K562 (cell line): ENCODE measurements around the gene CTSW. TPM values are rescaled to one million over a fixed set of nuclear protein-coding genes. Genes with fewer than 3 reads are reported as not detected.

Experiments used
- ATAC-seq: fragments of 200-7000 bp; cut with Tn5 transposase; 3 replicates; pipeline ENCODE4 v1.9.1; 2020; ENCODE audit warnings: moderate library complexity
- BruUV-seq: library from RNA; stranded (reverse); fragments of 400-500 nt; replicated peaks from 2 replicates; lab custom pipeline; 2021; lab: Mats Ljungman, UMichigan
- CTCF ChIA-PET: fragments of 300-600 bp; formaldehyde crosslinking; extraction: SDS; loops from one replicate; lab custom pipeline; 2021; ENCODE audit warnings: low intra/inter-chr PET ratio; lab: Yijun Ruan, JAX
- POLR2A ChIA-PET: fragments of 300-600, 350-650 bp; sonication (Branson Sonifier 250); formaldehyde crosslinking; extraction: SDS; loops from one replicate; lab custom pipeline; 2021; ENCODE audit warnings: antibody characterized with exemption, inconsistent platforms; lab: Yijun Ruan, JAX
- DNase-seq, 4 experiments: peaks; one replicate each; pipeline versions ENCODE4 v3.0.0 to v3.0.0-alpha.2; 2011 to 2018; ENCODE audit warnings: low spot score in 3 of 4, mixed read lengths in 3 of 4; ENCODE audit errors: extremely low read depth in 1 of 4
- FAIRE-seq: peaks from 2 replicates; lab custom pipeline; 2011; peaks lifted over from hg19 to GRCh38; lab: Jason Lieb, UNC
- H2AFZ ChIP-seq: 2 replicates; pipeline ENCODE4 v1.6.0; 2011; ENCODE audit warnings: low read depth, low read length, control low read depth, inconsistent platforms
- H3K27ac ChIP-seq: fragments of 200-600 bp; 3 replicates; pipeline ENCODE4 v1.8.0; 2011; ENCODE audit warnings: low read depth, mild to moderate bottlenecking, control low read depth, inconsistent platforms, low read length, moderate library complexity, mixed read lengths; ENCODE audit errors: extremely low read depth
- H3K27me3 ChIP-seq, 2 experiments: fragments of 300-600 bp in 1 of 2; 2 replicates in 1 of 2; 3 replicates in 1 of 2; pipeline versions ENCODE4 v1.6.0 to v1.8.0; 2011; ENCODE audit warnings: inconsistent platforms in 2 of 2, low read length in 2 of 2, mild to moderate bottlenecking in 1 of 2, mixed read lengths in 1 of 2, moderate library complexity in 1 of 2; ENCODE audit not compliant: control insufficient read depth in 2 of 2, insufficient read depth in 2 of 2
- H3K36me3 ChIP-seq: fragments of 300-600 bp; 3 replicates; pipeline ENCODE4 v1.8.0; 2011; ENCODE audit warnings: mild to moderate bottlenecking, low read length, inconsistent platforms; ENCODE audit not compliant: control insufficient read depth, insufficient read depth
- H3K4me1 ChIP-seq, 2 experiments: fragments of 200-600 bp in 1 of 2; replicated peaks in 1 of 2; 2 replicates in 1 of 2; 3 replicates in 1 of 2; pipeline versions ENCODE4 v1.5.1 to v1.8.0; 2011; ENCODE audit warnings: inconsistent platforms in 2 of 2, low read length in 2 of 2, mild to moderate bottlenecking in 1 of 2, mixed read lengths in 1 of 2, moderate library complexity in 1 of 2; ENCODE audit not compliant: control insufficient read depth in 2 of 2, insufficient read depth in 2 of 2
- H3K4me2 ChIP-seq: 2 replicates; pipeline ENCODE4 v1.6.1; 2011; ENCODE audit warnings: low read length, control low read depth, inconsistent platforms, mixed read lengths; ENCODE audit not compliant: insufficient read depth
- H3K4me3 ChIP-seq: fragments of 200-600 bp; sonication (generic), shearing (Covaris generic); 2 replicates; pipeline ENCODE4 v1.5.1; 2016; ENCODE audit warnings: control low read depth, inconsistent platforms
- H3K79me2 ChIP-seq: fragments of 200-600 bp; 3 replicates; pipeline ENCODE4 v1.8.0; 2011; ENCODE audit warnings: low read length, inconsistent platforms; ENCODE audit not compliant: control insufficient read depth, insufficient read depth
- H3K9ac ChIP-seq, 2 experiments: 2 replicates each; pipeline versions ENCODE4 v1.6.0 to v1.6.1; 2011; ENCODE audit warnings: low read depth in 2 of 2, low read length in 2 of 2, control low read depth in 1 of 2, inconsistent platforms in 1 of 2, mild to moderate bottlenecking in 1 of 2, mixed read lengths in 1 of 2; ENCODE audit not compliant: insufficient read depth in 1 of 2
- H3K9me1 ChIP-seq: one replicate; pipeline ENCODE4 v1.6.0; 2011; ENCODE audit warnings: inconsistent platforms, mild to moderate bottlenecking, low read length, moderate library complexity; ENCODE audit not compliant: control insufficient read depth, insufficient read depth
- H3K9me3 ChIP-seq: replicated peaks from 2 replicates; pipeline ENCODE4 v1.5.1; 2011; ENCODE audit warnings: low read depth, low read length, inconsistent platforms; ENCODE audit not compliant: control insufficient read depth, insufficient read depth
- H4K20me1 ChIP-seq: replicated peaks from 2 replicates; pipeline ENCODE4 v1.6.1; 2011; ENCODE audit warnings: low read length, inconsistent platforms, mixed read lengths; ENCODE audit not compliant: control insufficient read depth, insufficient read depth
- DIDO1 ChIP-seq: fragments of 450-650 bp; IDR thresholded peaks from 2 replicates; pipeline ENCODE4 v1.6.1; 2016; ENCODE audit warnings: low read depth, missing biosample characterization, missing genetic modification characterization
- EGR1 ChIP-seq: fragments of 450-650 bp; conservative IDR thresholded peaks from 2 replicates; pipeline ENCODE4 v1.6.1; 2017; ENCODE audit warnings: mild to moderate bottlenecking
- HEY1 ChIP-seq: fragments of 250-450 bp; sonication (Bioruptor Pico); IDR thresholded peaks from 2 replicates; pipeline ENCODE4 v1.5.0; 2020; ENCODE audit warnings: mild to moderate bottlenecking, moderate library complexity, borderline replicate concordance
- KLF6 ChIP-seq: fragments of 250-450 bp; sonication (Bioruptor Pico); IDR thresholded peaks from 2 replicates; pipeline ENCODE4 v1.4.0; 2020; ENCODE audit warnings: mild to moderate bottlenecking, moderate library complexity, borderline replicate concordance
- RBM25 ChIP-seq: fragments of 200-400 bp; formaldehyde crosslinking; IDR thresholded peaks from 2 replicates; pipeline ENCODE4 v1.6.1; 2018; ENCODE audit warnings: low read length, low read depth, moderate library complexity; ENCODE audit not compliant: severe bottlenecking
- STAG1 ChIP-seq: sonication (generic); formaldehyde crosslinking; IDR thresholded peaks from 2 replicates; pipeline ENCODE4 v1.5.0; 2020; ENCODE audit warnings: missing genetic modification reagents, borderline replicate concordance
- TOE1 ChIP-seq, 2 experiments: fragments of 450-650 bp in 1 of 2; sonication (generic) in 1 of 2; formaldehyde crosslinking in 1 of 2; IDR thresholded peaks; 2 replicates each; pipeline versions ENCODE4 v1.7.1 to v1.8.0; 2016 to 2022; ENCODE audit warnings: borderline replicate concordance in 2 of 2, mild to moderate bottlenecking in 2 of 2, antibody characterized with exemption in 1 of 2, inconsistent platforms in 1 of 2, low read depth in 1 of 2, missing genetic modification reagents in 1 of 2, moderate library complexity in 1 of 2
- ZFP1 ChIP-seq: fragments of 450-650 bp; formaldehyde crosslinking; IDR thresholded peaks from 2 replicates; pipeline ENCODE4 v1.4.0; 2020; ENCODE audit warnings: mild to moderate bottlenecking, mixed read lengths
- whole genome bisulfite sequencing: fragments of 100-300 bp; shearing (Covaris generic); methylation state at CpG from one replicate; pipeline ENCODE4 v1.1.6; 2016; ENCODE audit warnings: low coverage, mixed read lengths; ENCODE audit not compliant: insufficient coverage; ENCODE audit errors: missing lambda C conversion rate; 5-methylcytosine and 5-hydroxymethylcytosine counted together
- in situ Hi-C: fragments of 300-500 bp; cut with MboI; formaldehyde crosslinking; loops from 4 replicates; pipeline ENCODE4 v1.15.0; 2018; ENCODE audit warnings: inconsistent platforms, mixed read lengths
- intact Hi-C: fragments of 100-400 bp; cut with micrococcal nuclease; formaldehyde crosslinking; loops from 2 replicates; pipeline ENCODE4 v1.14.2; 2022
- polyA plus RNA-seq, 8 experiments: library from polyadenylated mRNA; depleted of rRNA in 4 of 8; stranded (reverse) in 5 of 8; unstranded in 3 of 8; fragments of >200 nt; fragmentation: Nextera tagmentation in 2 of 8; fragmentation: Illumina TruSeq in 1 of 8; extraction: Ambion mirVana in 2 of 8; extraction: Trizol in 1 of 8; gene quantifications; 2 replicates each; pipeline versions ENCODE4 v1.2.1 to v1.2.3, GENCODE V29; 2011 to 2014; ENCODE audit warnings: inconsistent platforms in 1 of 8, missing spikeins in 1 of 8
- total RNA-seq, 7 experiments: library from RNA; depleted of rRNA in 6 of 7; stranded (reverse); fragments of >200 nt in 6 of 7; fragmentation: Illumina TruSeq in 2 of 7; extraction: Trizol in 2 of 7; gene quantifications; 2 replicates each; pipeline versions ENCODE4 v1.2.1 to v1.2.3, GENCODE V29; 2011 to 2021; ENCODE audit warnings: low replicate concordance in 1 of 7
- TF ChIP-seq, protein P1 (sequence below), 2 experiments: fragments of 450-650 bp; formaldehyde crosslinking in 1 of 2; IDR thresholded peaks; 2 replicates each; pipeline versions ENCODE4 v1.4.0 to v1.6.1; 2014 to 2020; ENCODE audit warnings: mild to moderate bottlenecking in 2 of 2, borderline replicate concordance in 1 of 2, low read depth in 1 of 2

Gene CTSW
- total and polyA plus RNA-seq, 9 of the 15 experiments (the other 6 are each of a cell fraction or from before 2014, with no cell fraction given) = 0.04 TPM; not detected in 8

DNA sequence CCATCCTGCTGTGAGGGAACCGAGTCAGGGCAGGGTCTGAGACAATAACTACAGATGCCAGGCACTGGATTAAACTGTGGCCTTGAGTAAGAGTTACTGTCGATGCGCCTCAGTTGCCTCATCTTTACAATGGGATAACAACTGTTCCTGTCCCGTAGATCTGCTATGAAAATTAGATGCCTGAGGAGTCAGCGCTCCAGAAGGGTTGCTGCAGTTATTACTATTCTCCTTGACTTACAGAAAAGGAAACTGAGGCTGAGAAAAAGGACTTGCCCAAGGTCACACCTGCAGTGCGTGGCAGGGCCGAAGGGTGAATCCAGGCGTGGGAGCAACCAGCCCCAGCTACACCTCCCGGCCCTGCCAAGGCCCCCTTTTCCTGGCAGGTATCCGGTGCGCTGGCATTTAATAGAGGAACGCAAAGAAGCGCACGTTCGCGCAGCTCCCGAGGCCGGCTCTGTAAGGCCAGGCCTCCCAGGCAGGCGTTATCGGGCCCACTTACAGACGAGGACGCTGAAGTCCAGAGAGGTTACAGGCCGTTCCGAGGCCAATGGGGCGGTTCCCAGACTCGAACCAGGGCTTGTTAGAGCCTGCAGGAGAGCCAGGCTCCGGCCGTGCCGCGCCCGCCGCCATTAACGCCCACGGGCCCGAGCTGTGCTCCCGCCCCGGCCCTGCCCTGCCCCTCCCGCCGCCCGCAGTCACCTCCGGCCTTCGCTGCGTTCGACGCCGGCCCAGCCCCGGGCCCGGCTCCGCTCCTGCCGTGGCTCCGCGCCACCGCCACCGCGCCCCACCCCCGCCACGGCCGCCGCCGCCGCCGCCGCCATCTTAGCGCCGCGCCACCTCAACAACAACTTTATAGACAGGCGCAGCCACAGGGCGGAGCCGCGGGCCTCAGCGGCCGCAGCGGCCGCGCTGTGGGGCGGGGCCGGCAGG, 38.8 kb downstream of the CTSW start, which contains the start of gene C11orf68:
Gene C11orf68, minus strand, starts transcription at position 852 of the 930 bp plus-strand sequence. Its CDS starts 31 bp downstream, at position 821.
- Histone ChIP-seq H3K4me1 (peaks cover 25 to 59% of the 10 kb centered on the region in 2 experiments), H4K20me1 (no peaks in the 10 kb centered on the region), H3K27me3 (no peaks in the 10 kb centered on the region), H3K4me3 (peak within 1 kb of the TSS; percentile 98), H3K79me2 (peaks cover 31% of the 10 kb centered on the region), H3K9me1 (no peaks in the 10 kb centered on the region), H3K27ac (peak within 1 kb of the TSS; percentile 95), H3K9ac (peak within 1 kb of the TSS; percentile 96 to 99), H3K4me2 (peak within 1 kb of the TSS; percentile 94), H3K9me3 (no peaks in the 10 kb centered on the region), H3K36me3 (peaks cover 31% of the 10 kb centered on the region; the same call in 1 of the 3 replicates), H2AFZ (peak within 1 kb of the TSS; percentile 90)
- DNase-seq (peak in 1 of 4 experiments; percentile 68), FAIRE-seq (peak; percentile 71), ATAC-seq (peak; percentile 69)
- ChIA-PET CTCF (interaction anchor here (0.7 to 1.5 kb wide), 2 partner anchors 30 to 103 kb away, joined by 3 to 7 read pairs; partner anchors contain the start of gene FIBP), POLR2A (interaction anchor here (0.7 to 2.1 kb wide), 11 partner anchors 9 to 247 kb away, joined by 3 to 12 read pairs (median 5); partner anchors contain the start of genes CCDC85B and FOSL1)
- BruUV-seq = no TSS peak
- 5% methylated on average over 22 of the region's 77 CpGs for WGBS
- intact Hi-C loops (loop anchor here (1.0 kb wide), 1 partner anchor 43 kb away; the partner anchor contains the start of gene SART1), in situ Hi-C loops (no loop called here)
- TF ChIP-seq KLF6 (CRISPR knock-in tag) (0 out of 2 replicates have a peak, but pooled peaks have one; percentile 61), HEY1 (CRISPR knock-in tag) (no peak), STAG1 (CRISPR knock-in tag) (peak; percentile 37; the same call in 1 of the 2 replicates), ZFP1 (CRISPR knock-in tag) (no peak), DIDO1 (tag) (no peak), RBM25 (peak; percentile 94), TOE1 (IDR thresholded peaks at IDR 0.05; ENCODE audit: borderline replicate concordance) (no peak), TOE1 (CRISPR knock-in tag; IDR thresholded peaks at IDR 0.05; ENCODE audit: borderline replicate concordance, low read depth) (peak; percentile 24; the same call in 1 of the 2 replicates), EGR1 (peak; percentile 62)
- TF ChIP-seq, protein P1, sequence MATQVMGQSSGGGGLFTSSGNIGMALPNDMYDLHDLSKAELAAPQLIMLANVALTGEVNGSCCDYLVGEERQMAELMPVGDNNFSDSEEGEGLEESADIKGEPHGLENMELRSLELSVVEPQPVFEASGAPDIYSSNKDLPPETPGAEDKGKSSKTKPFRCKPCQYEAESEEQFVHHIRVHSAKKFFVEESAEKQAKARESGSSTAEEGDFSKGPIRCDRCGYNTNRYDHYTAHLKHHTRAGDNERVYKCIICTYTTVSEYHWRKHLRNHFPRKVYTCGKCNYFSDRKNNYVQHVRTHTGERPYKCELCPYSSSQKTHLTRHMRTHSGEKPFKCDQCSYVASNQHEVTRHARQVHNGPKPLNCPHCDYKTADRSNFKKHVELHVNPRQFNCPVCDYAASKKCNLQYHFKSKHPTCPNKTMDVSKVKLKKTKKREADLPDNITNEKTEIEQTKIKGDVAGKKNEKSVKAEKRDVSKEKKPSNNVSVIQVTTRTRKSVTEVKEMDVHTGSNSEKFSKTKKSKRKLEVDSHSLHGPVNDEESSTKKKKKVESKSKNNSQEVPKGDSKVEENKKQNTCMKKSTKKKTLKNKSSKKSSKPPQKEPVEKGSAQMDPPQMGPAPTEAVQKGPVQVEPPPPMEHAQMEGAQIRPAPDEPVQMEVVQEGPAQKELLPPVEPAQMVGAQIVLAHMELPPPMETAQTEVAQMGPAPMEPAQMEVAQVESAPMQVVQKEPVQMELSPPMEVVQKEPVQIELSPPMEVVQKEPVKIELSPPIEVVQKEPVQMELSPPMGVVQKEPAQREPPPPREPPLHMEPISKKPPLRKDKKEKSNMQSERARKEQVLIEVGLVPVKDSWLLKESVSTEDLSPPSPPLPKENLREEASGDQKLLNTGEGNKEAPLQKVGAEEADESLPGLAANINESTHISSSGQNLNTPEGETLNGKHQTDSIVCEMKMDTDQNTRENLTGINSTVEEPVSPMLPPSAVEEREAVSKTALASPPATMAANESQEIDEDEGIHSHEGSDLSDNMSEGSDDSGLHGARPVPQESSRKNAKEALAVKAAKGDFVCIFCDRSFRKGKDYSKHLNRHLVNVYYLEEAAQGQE (IDR thresholded peaks at IDR 0.05; ENCODE audit: borderline replicate concordance) = no peak
- TF ChIP-seq, protein P1 (CRISPR knock-in tag; IDR thresholded peaks at IDR 0.05; ENCODE audit: low read depth) = no peak
